Measurements from ENCODE around the gene NFIC.
A peak's percentile ranks its signal among the peaks of the same experiment; 100 is the strongest.
"Not testable (repeated sequence)": the region's sequence is repeated elsewhere in the genome, so short reads cannot be mapped to it uniquely, and the experiment has no call there.

NFIC gene

DNA sequence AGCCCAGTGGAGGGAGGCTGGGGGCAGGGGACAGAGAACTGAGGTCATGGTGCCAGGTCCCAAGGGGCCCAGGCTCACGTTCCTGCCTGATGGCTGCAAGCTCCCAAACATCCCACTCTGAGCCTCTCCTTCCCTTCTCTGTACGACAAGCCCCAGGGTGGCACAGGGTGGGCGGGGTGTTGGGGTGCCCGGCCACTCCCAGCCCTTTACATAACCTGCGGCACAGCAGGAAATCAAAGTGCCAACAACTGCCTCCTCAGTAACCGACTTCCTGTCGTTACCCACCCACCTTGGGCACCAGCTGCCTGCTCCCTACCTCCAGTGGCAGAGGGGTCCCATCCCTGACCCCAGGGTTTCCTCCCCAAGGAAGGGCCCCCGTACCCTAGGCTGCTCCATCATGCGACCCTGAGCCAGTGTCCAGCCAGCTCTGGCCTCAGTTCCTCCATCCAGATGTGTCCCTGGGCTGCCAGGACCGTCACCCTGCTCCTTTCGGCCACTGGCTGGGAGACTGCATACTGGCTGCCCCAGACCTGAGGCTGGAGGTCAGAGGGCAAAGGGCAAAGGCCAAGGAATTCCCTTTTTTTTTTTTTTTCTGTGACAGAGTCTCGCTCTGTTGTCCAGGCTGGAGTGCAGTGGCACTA is 27.7 kb upstream of the NFIC start:
- peak; percentile 35 for DNase-seq

DNA sequence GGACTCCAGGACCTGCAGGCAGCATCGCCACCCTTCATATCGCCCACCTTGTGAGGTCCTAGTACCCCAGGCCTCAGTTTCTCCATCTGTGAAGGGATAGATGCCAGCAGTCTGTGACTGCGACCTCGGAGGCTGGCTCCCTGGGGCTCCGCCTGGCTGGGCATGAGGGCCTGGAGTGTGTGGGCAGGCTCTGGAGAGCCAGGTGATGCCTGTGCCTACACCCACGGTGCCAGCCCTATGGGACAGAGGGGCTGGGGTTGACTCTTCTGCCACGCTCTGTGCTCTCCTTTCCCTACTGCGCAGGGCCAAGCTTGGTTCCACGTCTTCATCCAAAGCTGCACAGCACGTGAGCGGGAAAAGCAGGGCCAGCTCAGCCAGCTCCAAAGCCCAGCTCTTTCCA is 26.0 kb upstream of the NFIC start:
- no peak for DNase-seq

DNA sequence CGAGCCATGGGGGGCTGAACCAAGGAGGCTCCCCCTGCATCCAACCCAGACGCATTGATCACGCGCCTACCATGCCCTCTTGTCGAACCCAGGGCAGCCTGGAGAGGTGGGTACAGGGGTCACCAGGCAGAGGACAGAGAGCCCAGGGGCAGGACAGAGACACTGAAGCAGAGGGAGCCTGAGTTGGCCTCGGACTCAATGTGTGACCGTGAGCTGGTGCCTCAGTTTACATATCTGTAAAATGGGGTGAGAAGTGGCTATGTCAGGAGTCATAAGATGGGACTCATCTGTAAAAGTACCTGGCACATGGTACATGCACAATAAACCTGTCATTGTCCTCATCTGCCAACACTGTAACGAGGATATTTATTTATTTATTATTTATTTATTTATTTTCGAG is 24.1 kb upstream of the NFIC start:
- no peak for DNase-seq

DNA sequence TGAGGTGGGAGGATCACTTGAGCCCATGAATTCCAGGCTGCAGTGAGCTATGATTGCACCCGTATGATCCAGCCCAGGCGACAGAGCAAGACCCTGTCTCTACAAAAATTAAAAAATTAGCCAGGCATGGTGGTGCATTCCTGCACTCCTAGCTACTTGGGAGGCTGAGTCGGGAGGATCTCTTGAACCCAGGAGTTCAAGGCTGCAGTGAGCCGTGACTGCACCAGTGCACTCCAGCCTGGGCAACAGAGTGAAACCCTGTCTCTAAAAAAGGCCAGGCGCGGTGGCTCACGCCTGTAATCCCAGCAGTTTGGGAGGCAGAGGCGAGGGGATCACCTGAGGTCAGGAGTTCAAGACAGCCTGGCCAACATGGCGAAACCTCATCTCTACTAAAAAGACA is 23.4 kb upstream of the NFIC start:
- not testable (repeated sequence) for DNase-seq

DNA sequence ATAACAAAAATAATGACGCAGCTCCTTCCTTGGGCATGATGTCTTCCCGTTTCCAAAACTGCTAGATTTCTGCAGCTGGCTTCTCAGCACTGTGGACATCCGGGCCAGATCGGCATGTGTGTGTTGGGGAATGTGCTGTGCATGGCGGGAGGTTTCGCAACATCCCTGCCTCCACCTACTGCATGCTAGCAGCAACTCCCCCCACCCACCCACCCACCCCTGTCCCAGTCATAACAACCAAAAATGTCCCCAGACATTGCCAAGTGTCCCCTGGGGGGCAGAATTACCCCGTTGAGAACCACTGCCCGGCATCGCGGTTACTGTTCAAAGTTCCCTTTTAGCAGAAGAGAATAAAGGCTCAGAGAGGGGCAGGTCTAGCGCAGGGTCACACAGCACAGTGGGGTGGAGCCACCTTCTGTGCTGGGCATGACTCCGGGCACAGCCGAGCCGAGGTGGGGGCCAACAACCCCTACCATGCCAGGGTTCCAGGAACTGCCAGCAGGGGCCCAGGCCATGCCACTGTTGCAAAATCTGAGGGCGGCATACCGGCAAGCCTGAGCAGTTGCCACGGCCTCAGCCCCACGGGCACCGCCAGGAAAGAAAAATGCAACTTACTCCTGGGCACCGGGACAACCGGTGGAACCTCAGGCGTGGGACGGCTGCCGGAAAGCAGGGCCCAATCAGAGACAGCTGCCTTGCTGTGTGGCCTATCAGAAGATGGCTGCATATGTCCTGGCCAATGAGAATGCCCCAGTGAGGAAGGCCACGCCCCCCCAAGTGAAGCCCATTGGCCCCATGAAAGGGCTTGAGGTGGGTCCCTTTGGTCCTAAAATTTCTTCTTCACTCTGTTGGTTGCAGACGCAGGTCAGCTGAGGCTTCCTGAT is 22.5 kb upstream of the NFIC start:
- DNase-seq = no peak

DNA sequence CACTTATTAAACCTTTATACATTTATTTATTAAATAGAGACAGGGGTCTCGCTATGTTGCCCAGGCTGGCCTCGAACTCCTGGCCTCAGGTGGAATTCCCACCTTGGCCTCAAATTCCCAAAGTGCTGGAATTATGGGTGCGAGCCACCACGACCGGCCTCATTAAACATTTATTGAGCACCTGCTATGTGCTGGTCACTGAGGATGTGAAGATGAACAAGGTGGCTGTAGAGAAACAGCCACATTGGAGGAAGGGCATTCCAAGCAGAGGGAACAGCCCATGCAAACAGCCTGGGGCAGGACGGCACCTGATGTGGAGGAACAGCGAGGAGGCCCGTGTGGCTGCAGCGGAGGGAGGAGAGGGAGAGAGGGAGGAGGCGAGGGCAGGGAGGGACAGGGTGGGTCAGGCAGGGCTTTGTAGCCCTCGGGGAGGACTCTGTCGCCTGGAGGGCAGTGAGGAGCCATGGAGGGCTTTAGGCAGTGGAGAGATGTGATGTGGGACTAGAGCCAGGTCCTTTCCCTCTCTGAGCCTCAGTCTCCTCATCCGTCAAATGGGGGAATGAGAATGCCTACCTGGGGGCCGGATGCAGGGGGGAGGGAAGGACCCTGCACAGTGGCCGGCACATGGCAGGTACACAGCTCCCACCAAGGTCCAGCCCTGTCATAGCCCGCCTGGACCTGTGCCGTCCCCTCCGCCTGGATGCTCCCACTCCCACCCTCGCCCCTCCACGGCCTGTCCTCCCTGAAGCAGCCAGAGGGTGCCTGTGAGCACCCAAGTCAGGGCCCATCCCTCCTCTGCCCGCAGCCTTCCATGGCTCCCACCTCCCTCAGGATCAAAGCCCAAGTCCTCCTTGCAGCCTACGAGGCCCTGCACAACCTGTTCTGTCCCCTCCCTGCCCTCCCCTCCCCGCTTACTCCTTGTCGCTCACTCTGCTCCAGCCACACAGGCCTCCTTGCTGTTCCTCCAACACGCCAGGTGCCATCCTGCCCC is 21.5 kb upstream of the NFIC start:
- no peak for DNase-seq

DNA sequence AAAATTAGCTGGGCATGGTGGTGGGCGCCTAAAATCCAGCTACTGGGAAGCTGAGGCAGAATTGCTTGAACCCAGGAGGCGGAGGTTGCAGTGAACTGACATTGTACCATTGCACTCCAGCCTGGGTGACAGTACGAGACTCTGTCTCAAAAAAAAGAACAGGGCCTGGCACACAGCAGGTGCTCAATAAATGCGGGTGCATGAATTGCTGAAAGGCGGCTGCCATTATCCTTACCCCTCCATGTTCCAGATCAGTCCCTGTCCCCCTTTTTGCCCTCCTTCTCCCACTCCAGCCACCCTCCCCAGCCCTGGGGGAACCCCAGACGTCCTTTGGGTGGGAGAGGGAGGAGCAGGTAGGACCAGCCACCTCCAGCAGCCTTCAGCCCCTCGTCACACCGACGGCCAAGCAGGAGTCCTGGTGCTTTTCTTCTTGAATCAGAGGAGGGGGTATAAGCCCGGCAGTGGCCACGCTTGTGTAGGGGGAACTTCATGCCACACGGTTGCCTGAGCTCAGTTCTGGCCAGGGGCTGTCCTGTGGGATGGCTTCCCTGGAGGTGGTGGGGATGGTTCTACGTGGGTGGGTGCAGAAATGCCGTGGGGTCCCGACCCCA is 20.4 kb upstream of the NFIC start:
- no peak for DNase-seq

DNA sequence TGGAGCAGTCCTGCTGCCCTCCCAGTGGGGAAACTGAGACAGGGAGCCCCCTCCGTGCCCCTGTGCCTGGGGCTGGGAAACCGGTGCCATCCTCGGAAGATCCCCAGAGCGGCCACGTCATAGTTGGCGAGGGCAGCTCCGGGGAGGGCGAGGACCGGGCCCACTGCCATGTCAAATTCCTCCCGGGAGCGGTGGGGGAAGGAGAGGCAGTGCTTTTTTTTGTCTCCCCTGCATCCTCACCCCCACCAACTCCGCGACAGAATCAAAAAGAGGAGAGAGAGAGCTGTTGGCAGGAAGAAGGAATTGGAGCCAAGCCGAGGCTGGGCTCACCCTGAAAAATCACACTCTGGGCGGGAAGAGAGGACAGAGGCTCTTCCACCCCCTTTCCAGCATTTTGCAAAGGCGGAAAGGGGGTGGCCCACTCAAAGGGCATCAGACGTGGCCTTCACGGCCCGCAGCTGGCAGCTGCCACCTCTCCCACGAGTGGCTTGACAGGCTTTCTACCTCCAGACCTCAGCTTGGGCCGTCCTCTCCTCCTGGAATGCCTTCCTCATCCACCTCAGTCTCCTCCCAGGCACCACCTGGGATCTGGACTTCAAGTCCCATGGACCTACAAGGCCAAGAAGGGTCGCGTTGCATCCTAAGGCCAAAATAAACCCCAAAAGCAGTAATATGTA is 19.6 kb upstream of the NFIC start:
- no peak for DNase-seq

DNA sequence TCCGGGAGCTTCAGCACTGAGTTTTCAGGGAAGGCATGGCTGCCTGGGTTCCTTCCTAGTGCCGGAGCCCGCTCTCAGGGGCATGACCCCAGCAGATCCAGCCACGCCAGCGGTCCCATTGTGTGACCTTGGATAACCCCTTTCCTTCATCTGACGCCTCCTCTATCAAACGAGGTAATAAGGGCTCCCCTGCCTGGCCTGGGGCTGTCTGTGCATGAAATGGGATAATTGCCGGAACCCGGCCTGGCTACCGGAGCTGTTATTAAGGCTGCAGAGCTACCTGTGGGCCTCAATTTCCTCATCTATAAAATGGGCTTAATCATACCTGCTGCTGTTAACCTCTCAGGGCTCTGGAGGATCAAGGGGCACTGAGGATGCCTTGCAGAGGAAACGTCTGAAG is 18.3 kb upstream of the NFIC start:
- DNase-seq = no peak

DNA sequence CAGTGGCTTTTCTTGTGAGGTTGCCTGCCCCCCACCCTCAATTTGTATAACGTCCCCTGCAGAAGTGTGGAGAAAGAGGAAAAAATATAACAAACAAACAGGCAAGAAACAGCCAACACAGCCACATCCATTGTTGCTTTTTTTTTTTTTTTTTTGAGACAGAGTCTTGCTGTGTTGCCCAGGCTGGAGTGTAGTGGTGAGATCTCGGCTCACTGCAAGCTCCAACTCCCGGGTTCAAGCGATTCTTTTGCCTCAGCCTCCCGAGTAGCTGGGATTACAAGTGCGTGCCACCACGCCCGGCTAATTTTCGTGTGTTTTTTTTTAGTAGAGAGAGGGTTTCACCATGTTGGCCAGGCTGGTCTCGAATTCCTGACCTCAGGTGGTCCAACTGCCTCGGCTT is 17.9 kb upstream of the NFIC start:
- not testable (repeated sequence) for DNase-seq

DNA sequence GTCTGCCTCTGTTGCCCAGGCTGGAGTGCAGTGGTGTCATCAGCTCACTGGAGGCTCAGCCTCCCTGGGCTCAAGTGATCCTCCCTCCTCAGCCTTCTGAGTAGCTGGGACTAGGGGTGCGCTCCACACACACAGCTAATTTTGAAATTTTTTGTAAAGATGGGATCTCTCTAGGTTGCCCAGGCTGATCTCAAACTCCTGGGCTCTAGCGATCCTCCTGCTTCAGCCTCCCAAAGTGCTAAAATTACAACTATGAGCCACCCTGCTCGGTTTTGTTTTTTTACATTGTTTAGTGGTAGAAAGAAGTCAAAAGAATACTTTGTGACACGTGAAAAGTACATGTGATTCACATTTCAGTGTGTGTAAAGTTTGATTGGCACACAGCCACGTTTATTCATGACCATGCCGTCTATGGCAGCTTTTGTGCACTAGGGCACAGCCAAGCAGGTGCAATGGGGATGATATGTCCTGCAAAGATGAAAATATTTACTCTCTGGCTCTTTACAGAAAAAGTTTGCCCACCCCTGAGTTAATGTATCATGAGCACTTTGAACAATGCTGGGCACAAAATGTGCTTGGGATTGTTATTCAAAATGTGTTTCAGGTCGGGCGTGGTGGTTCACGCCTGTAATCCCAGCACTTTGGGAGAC is 16.2 kb upstream of the NFIC start:
- no peak for DNase-seq

DNA sequence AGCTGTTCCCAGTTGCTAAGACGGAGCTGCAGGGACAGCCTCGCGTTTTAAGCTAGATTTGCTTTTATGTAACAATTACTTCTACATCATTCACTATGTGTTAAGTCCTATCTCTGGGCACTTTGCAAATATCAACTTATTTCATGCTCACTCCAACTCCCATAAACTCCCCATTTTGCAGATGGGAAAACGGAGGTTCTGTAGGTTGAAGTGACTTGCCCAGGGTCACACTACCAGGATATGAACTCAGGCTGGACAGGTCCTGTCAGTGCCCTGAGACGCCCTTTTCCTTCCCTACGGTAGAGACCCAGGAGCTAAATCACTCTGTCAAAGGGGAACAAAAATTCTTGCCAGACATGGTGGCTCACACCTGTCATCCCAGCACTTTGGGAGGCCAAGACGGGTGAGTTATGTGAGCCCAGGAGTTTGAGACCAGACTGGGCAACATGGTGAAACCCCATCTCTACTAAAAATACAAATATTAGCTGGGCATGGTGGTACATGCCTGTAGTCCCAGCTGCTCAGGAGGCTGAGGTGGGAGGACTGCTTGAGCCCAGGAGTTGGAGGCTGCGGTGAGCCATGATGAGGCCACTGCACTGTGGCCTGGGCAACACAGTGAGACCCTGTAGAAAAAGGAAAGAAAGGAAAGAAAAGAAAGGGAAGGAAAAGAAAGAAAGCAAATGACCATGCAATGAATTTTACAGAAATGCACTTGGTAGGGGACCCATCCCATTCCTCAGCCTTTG is 14.5 kb upstream of the NFIC start:
- no peak for DNase-seq

DNA sequence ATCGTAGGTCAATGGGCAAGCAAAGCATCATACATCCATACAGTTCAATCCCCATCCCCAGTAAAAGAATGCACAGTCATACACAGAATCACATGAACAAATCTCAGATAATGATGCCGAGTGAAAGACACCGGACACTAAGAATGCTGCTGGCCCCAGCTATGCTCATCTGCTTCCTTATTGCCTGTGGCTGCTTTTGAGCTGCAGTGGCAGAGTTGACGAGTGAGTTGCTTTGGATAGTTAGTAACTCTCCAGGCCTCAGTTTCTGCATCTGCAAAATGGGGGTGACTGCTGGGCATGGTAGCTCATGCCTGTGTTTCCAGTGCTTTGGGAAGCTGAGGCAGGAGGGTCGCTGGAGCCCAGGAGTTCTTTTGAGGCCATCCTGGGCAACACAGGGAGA is 12.9 kb upstream of the NFIC start:
- DNase-seq = no peak

DNA sequence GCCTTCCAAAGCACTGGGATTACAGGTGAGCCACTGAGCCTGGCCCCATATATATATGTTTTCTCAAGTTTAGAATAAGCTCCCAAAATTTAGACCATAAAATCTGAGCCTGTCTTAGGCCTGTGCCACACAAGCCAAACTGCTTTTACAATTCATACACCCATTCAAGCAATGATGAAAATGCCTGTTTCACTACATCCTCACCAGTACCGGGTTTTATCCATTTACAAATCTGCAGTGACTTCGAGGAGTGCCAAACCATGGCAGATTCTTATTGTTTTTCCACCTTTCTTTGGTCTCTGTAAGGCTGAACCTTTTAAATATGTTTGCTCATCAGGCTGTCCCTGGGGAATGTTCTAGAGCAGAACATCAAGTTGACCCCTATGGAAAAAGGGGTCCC is 9.6 kb upstream of the NFIC start:
- DNase-seq = no peak

DNA sequence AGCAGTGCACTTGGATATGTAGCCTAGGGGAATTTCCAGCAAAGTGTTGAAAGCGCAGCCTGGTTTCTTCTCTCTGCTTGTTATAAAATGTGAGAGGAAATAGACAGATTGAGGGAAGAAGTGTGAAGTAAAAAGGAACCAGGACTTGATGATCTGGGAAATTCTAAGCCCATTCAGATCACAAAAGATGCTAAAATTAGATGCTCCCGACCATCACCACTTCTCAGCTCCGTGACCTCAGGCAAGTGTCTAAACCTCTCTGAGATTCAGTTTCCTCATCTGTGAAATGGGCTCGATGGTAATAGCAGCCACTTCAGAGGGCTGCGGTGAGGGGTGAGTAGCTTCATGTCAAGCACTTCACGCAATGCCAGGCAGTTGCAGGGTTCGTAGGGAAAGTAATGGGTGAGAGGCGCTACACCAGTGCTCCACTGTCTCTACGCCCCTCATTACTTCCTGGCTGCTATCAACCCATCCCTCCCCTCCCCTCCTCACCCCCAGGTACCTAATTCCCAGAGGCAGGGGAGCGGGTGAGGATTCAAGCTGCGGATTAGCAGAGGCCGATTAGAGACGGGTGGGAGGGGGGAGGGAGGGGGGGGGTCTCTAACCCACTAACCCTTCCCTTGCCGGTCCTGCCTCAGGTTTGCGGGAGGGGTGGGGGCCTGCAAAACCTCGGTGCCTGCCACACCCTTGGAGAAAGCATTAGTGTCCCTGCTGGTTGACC is 9.0 kb upstream of the NFIC start:
- no peak for DNase-seq

DNA sequence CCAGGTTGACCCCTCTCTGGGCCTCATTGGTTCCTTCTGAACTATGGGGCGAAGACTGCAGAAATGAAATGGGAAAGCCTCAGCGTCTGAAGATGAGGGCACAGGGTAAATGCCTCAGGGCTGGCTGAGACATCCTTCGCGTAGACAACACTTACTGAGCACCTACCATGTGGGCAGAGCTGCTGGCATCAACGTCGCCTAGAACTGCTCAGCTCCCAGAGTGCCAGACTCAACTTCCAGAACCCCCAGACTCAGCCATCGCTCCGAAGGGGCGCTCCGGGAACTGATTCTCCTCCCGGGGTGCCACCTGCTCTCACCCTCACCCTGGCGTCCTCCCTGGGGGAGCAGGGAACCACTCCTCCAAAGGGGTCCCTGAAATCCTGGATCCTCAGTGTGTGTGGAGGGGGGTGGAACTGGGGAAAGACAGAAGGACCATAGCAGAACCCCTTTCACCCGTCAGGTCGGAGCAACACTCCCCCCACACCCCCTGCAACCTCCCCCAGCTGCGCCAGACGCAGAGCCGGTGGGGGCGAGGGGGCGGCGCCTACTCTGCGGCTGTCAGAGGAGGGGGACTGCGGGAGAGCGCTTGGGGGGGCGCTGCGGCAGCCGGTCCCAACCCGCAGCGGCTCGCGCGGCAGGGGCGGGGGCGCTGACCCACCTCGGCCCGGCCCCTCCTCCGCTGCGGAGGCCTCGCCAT is 8.2 kb upstream of the NFIC start:
- no peak for DNase-seq

DNA sequence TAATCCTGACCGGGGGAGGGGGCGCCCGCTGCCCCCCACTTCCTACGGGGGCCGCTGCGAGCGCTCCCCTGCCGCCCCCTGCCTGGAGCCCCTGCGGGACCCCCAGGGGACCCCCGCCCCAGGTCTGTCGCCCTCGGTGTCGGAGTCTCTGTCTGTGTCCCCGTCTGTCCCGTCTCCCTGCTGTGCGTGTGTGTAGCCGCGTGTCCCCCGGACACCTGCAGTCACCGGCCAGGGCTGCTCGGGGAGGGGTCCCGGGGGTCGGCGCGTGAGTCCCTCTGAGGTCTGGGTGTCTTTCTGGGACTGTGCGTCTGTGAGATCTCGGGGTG is 7.7 kb upstream of the NFIC start:
- no peak for DNase-seq

DNA sequence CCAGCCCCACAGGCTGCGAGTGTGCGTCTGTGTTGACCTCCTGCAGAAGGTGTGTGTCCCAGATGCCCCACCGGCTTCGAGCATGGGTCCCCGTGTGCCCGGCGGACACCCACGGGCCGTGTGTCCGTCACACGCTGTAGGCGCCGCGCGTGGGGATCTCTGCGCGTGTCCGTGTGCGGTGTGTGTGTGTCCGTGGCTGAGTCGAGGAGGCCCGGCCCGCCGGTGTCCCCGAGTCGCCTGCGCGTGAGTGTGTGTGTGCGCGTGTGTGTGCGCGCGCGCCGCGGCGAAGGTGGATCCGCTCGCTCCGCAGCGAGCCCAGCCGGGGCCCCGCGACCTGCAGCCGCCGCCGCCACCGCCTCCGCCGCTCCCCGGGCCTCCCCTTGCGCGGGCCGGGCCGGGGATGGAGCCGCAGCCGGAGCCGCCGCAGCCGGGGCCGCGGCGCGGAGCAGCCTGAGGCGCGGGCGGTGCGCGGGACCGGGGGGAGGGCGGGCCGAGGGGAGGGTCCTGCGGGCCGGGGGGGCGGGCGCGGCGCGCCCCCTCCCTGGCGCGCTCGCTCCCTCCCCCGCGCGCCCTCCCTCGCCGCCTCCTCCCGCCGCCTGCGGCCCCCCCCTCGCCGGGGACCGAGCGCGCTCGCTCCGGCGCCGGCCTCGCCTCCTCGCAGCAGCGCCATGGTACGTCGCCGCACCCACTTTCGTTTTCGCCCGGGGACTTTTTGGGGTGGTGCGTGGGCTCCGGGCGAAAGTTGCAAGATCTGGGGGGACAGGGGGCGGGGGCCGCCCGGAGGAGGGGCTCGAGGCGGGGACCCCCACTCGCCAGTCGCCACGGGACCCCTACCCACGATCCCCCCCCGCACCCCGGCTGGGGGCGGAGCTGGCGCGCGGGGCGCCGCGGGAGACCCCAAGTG is 7.1 kb upstream of the NFIC start:
- DNase-seq = peak; percentile 69

DNA sequence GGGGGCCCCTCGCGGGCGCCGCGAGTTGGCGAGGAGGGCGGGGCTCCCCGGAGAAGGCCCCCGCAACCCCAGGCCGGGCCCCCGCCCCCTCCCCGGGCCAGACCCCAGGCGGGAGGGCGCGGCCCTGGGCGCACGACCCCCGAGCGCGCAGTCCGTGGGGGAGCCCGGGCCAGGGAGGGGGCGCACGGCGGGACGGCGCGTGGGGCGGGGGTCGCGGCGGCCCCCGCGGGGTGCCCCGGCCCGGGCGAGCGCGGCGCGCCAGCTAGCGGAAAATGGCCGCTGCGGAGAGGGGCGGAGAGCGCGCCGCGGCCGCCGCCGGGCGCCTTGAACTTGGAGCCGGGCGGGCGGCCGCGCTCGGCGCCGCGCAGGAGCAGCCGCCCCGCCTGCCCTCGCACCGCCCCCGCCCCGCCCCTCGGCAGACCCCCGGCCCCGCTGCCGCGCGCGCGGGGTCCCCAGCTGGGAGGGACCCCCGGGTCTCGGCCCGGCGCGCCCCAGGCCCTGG is 6.4 kb upstream of the NFIC start:
- DNase-seq = no peak

Data from activated T-cell treated with anti-CD3 and anti-CD28 coated beads for 4 hours (primary cell).